Psoas muscle (tissue), 8 donors: ENCODE measurements around the gene NUP188. TPM values are rescaled to one million over a fixed set of nuclear protein-coding genes. Genes with fewer than 3 reads are reported as not detected.

ENCODE experiments used
- ATAC-seq, 4 donors: fragments of 200-7000 bp; cut with Tn5 transposase; one replicate each; pipeline ENCODE4 v1.9.1; 2020; ENCODE audit warnings: moderate library complexity in 3 of 4, mild to moderate bottlenecking in 2 of 4
- DNase-seq, 2 donors: peaks; one replicate each; pipeline ENCODE4 v3.0.0-alpha.2; 2020
- H3K27ac ChIP-seq: fragments of 200-600 bp; one replicate; pipeline ENCODE4 v1.8.0; 2022
- H3K27me3 ChIP-seq, 3 donors: fragments of 200-600 bp in 1 of 3; one replicate each; pipeline versions ENCODE4 v1.6.1 to v1.8.0; 2013 to 2022; ENCODE audit warnings: low read length in 2 of 3, mild to moderate bottlenecking in 2 of 3, moderate library complexity in 1 of 3; ENCODE audit not compliant: insufficient read depth in 3 of 3
- H3K36me3 ChIP-seq, 2 donors: fragments of 200-600 bp in 1 of 2; one replicate each; pipeline versions ENCODE4 v1.6.1 to v1.8.0; 2013 to 2022; ENCODE audit warnings: low read depth in 1 of 2, mild to moderate bottlenecking in 1 of 2, moderate library complexity in 1 of 2; ENCODE audit not compliant: insufficient read depth in 1 of 2
- H3K4me1 ChIP-seq: fragments of 200-600 bp; one replicate; pipeline ENCODE4 v1.8.0; 2022
- H3K4me3 ChIP-seq: fragments of 200-600 bp; one replicate; pipeline ENCODE4 v1.8.0; 2022; ENCODE audit warnings: mild to moderate bottlenecking
- H3K9me3 ChIP-seq: fragments of 200-600 bp; one replicate; pipeline ENCODE4 v1.8.0; 2022
- CTCF ChIP-seq: fragments of 200-600 bp; IDR thresholded peaks from one replicate; pipeline ENCODE4 v1.8.0; 2022; ENCODE audit warnings: antibody characterized with exemption
- WGBS, 3 donors: extraction: QIAGEN DNeasy Blood & Tissue Kit; methylation state at CpG; one replicate each; pipeline versions ENCODE4 v1.1.6 to v1.1.7; 2013; 5-methylcytosine and 5-hydroxymethylcytosine counted together
- intact Hi-C, 2 donors: fragments of 100-400 bp; cut with DNase I; formaldehyde crosslinking; loops; one replicate each; pipeline versions ENCODE4 v1.11.0 to v1.14.2; 2022
- polyA plus RNA-seq, 3 donors: library from polyadenylated mRNA; stranded (reverse); fragments of 200-250 nt; gene quantifications; one replicate each; pipeline ENCODE4 v1.2.3, GENCODE V29; 2013
- total RNA-seq, 4 donors: library from RNA; stranded (reverse); fragmentation: NEBNext Ultra II Directional in 2 of 4; extraction: Animal tissue kit (Norgen Biotek cat#: 25700) in 2 of 4; gene quantifications; one replicate each; pipeline versions ENCODE4 v1.2.1 to v1.2.4, GENCODE V29; 2021 to 2023
- donor health status: healthy with polysubstance abuse.
- donor health status: DM: no; HTN: no; CAD: no; lungs with moderate emphysema.
- donor health status: Bipolar disorder and iron deficiency.
- donor health status: healthy.
- donor health status: DM: yes; HTN: yes; CAD: no.
- donor health status: DM: no; HTN: no; CAD: no.
- donor health status: DM: no; HTN: no; CAD: no.
- donor health status: DM: yes; HTN: yes; CAD: no.

Gene NUP188
- total and polyA plus RNA-seq, 7 donors, result 9.8 to 28.1 (median 25.1) TPM

DNA sequence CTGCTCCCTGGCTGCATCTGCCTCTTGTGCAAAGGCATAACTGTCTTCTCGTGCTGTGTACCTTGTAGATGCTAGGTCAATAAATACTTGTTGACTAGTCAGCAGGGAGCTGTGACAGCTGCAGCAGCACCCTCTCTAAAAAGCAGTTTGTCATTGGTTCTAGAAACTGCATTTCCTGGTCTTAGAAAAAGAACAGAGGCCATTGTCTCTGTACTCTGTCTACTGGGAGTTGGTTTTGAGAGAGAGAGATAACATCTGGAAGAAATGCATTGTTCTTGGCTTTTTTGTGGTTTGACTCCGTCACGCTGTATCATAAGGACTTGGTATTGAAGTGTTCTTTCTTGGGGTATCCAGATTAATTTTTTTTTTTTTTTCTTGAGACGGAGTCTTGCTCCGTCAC, 48.3 kb downstream of the NUP188 start:
- 83 to 85% (median 85%) methylated on average over 5 of the region's 5 CpGs for WGBS, 3 donors
- no peaks in the 10 kb centered on the region for H3K27me3 ChIP-seq
- intact Hi-C loops, result no loop called here
- H3K27ac ChIP-seq, result no peak overlapping the region
- DNase-seq, result no peak
- H3K9me3 ChIP-seq, result no peaks in the 10 kb centered on the region
- no peak overlapping the region for H3K4me3 ChIP-seq
- no peak for ATAC-seq
- no peak for TF ChIP-seq CTCF
- H3K4me1 ChIP-seq, result no peaks in the 10 kb centered on the region
- H3K36me3 ChIP-seq, result peaks cover 13 to 100% of the 10 kb centered on the region in 2 donors

DNA sequence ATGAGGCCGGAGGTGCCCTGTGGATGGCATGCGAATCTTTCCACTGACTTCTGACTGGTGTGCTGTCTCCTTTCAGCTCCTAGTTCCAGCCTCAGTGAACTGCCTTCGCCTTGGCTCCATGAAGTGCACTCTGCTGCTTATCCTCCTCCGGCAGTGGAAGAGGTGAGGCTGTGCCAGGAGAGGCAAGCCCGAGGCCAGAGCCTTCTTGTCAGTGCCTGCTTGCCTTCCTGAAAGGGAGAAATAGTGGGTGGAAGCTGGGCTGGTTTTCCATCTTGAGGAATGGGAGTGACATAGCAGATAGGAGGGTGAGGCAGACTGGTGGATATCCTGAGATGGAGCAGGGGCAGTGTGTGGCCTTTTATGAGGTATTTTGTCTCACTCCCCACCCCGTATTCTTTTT, 51.0 kb downstream of the NUP188 start:
- no peak for ATAC-seq
- no peaks in the 10 kb centered on the region for H3K9me3 ChIP-seq
- TF ChIP-seq CTCF, result no peak
- H3K4me1 ChIP-seq, result no peaks in the 10 kb centered on the region
- H3K27ac ChIP-seq, result no peak overlapping the region
- H3K36me3 ChIP-seq, result peaks cover 16 to 100% of the 10 kb centered on the region in 2 donors
- no peak for DNase-seq
- H3K27me3 ChIP-seq, result no peaks in the 10 kb centered on the region
- intact Hi-C loops, result no loop called here
- 81 to 95% (median 83%) methylated on average over 6 of the region's 6 CpGs for WGBS, 3 donors
- no peak overlapping the region for H3K4me3 ChIP-seq

DNA sequence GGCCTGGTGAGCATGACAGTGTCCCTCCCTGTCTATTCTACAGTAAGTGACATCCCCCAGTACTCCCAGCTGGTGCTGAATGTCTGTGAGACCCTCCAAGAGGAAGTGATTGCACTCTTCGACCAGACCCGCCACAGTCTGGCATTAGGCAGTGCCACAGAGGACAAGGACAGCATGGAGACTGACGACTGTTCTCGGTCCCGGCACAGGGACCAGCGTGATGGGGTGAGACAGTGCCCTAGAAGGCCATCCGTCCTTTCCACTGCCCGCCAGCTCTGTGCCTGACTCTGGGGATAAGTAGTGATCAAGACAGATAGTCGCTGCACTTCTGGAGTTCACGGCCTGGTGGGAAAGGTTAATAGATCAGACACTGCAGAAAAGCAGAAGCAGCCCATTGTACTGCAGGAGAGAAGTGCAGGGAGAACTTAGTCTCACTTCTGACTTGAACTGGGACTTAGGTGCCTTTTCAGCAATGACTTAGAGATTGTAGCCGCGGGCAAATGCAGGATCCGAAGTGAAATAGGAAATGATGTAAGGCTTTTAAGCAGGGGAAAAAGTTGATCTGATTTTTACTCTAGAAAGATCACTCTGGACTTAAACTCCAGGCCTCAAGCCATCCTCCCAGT, 52.2 kb downstream of the NUP188 start:
- ATAC-seq (no peak), DNase-seq (no peak)
- H3K36me3 ChIP-seq, result peaks cover 11 to 98% of the 10 kb centered on the region in 2 donors
- H3K27me3 ChIP-seq, result no peaks in the 10 kb centered on the region
- intact Hi-C loops, result no loop called here
- H3K4me1 ChIP-seq, result no peaks in the 10 kb centered on the region
- no peaks in the 10 kb centered on the region for H3K9me3 ChIP-seq
- H3K4me3 ChIP-seq, result no peak overlapping the region
- no peak for TF ChIP-seq CTCF
- no peak overlapping the region for H3K27ac ChIP-seq
- WGBS, 3 donors, result 86 to 92% (median 88%) methylated on average over 13 of the region's 13 CpGs

- TF ChIP-seq CTCF, result no peak
- no peak for DNase-seq
- Histone ChIP-seq H3K27me3 (no peaks in the 10 kb centered on the region), H3K9me3 (no peaks in the 10 kb centered on the region), H3K36me3 (peaks cover 12 to 96% of the 10 kb centered on the region in 2 donors), H3K4me3 (no peak overlapping the region), H3K27ac (no peak overlapping the region), H3K4me1 (peaks cover 5% of the 10 kb centered on the region)
- ATAC-seq, result no peak
- WGBS, 3 donors, result 89 to 94% (median 93%) methylated on average over 10 of the region's 10 CpGs
- intact Hi-C loops, result no loop called here
Measured at GRCh38 chr9:129001504-129002325, 54.2 kb downstream of the NUP188 start.
